Tibial nerve (tissue), 4 donors: ENCODE results near the gene NDST1.

Source experiments
- EP300 ChIP-seq, 2 donors: sonication (generic); formaldehyde crosslinking; IDR thresholded peaks; one replicate each; pipeline ENCODE4 v1.6.1; 2017; ENCODE audit warnings: antibody characterized with exemption in 2 of 2, mild to moderate bottlenecking in 1 of 2
- POLR2A ChIP-seq, 2 donors: fragments of 450-650 bp; IDR thresholded peaks; one replicate each; pipeline ENCODE4 v1.6.1; 2017; ENCODE audit warnings: antibody characterized with exemption in 2 of 2, mild to moderate bottlenecking in 2 of 2, moderate library complexity in 2 of 2
- TF ChIP-seq, protein P1 (sequence below), 5 experiments: fragments of 200-600 bp in 3 of 5; fragments of 450-650 bp in 2 of 5; sonication (generic) in 3 of 5; IDR thresholded peaks; one replicate each; pipeline ENCODE4 v1.5.1; 2016 to 2019; ENCODE audit warnings: antibody characterized with exemption in 5 of 5, mild to moderate bottlenecking in 3 of 5, moderate library complexity in 2 of 5

DNA sequence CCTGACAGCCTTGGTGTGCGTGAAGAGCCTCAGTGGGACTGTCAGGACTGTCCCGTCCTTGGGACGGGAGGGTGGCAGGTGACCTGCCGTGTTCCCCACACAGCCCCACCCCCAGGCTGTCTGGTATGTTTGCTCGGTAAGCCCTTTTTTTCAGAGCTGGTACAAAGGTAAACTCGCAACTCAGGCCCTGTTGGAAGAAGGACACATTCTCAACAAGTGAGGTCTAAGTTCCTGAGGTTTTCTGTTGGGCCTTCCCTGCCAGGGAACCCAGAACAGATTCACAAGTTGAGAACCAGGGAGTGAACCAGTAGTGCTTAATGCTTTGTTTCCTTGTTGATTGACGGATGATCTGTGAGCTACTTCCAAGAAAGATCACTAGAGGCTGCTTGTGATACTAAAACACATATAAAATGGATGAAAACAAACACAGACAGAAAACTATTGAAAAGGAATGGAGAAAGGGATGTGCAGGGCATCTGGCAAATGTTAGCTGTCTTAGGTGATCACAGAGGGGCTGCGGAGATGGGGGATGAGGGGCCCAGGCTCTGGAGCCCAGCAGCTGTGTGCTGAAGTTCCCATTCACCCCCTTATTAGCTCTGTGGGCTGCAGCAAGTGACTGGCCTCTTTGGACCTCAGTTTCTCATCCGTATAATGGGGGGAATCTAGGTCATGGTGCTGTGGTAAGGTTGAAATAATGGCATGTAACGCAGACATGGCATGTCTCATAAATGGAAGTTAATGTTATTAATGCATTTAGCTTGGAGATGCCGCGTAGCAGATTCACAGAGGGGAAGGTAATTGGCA is 2.7 kb downstream of the NDST1 start:
- no peak for TF ChIP-seq EP300 (IDR thresholded peaks at IDR 0.05)
- TF ChIP-seq, protein P1, sequence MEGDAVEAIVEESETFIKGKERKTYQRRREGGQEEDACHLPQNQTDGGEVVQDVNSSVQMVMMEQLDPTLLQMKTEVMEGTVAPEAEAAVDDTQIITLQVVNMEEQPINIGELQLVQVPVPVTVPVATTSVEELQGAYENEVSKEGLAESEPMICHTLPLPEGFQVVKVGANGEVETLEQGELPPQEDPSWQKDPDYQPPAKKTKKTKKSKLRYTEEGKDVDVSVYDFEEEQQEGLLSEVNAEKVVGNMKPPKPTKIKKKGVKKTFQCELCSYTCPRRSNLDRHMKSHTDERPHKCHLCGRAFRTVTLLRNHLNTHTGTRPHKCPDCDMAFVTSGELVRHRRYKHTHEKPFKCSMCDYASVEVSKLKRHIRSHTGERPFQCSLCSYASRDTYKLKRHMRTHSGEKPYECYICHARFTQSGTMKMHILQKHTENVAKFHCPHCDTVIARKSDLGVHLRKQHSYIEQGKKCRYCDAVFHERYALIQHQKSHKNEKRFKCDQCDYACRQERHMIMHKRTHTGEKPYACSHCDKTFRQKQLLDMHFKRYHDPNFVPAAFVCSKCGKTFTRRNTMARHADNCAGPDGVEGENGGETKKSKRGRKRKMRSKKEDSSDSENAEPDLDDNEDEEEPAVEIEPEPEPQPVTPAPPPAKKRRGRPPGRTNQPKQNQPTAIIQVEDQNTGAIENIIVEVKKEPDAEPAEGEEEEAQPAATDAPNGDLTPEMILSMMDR (IDR thresholded peaks at IDR 0.05): no peak
- no peak for TF ChIP-seq POLR2A (IDR thresholded peaks at IDR 0.05)
